GM18502 (cell line): ENCODE measurements around the gene TMX3.

Experiments used
- ATAC-seq: cut with Tn5 transposase; IDR thresholded peaks from one replicate; pipeline ENCODE4 v1.9.1; 2021; ENCODE audit warnings: mild to moderate bottlenecking; ENCODE audit not compliant: unreplicated experiment, poor library complexity

The TMX3 gene

DNA sequence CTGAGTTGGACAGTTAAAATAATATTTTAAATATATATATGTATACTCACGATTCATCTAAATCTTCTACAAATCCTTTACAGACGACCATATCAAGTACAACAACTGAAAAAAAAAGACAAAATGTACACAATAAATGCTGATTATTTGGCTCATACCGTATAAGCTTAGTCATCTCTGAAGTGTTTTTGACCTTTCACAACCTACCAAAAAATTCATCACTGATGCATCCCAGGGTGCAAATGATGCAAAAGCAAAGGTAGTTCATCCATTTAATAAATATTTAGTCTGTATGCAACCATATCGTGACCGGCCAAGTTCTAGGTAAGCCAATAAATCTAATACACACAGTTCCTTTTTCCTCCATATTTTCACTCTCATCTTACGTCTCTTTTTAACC, 1.1 kb downstream of the TMX3 start:
- ATAC-seq, result no peak

DNA sequence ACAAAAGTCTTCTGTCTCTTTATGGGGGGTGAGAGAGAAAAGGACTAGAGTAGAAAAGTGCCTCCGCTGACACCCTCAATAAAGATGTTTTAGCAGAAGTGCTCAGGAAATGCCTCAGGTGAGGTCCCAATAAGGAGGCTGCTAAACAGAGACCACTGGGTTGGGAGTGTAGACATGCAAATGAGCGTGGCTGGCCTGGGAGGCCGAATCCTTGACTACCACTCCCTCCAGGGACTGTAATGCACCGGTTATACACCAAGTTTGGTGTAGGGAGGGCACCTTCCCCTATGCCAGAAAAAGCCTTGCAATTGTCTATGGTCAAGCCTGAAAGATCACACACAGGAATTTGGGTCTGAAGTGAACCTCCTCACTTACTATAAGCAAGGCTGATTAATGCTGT, 1.8 kb downstream of the TMX3 start:
- no peak for ATAC-seq

DNA sequence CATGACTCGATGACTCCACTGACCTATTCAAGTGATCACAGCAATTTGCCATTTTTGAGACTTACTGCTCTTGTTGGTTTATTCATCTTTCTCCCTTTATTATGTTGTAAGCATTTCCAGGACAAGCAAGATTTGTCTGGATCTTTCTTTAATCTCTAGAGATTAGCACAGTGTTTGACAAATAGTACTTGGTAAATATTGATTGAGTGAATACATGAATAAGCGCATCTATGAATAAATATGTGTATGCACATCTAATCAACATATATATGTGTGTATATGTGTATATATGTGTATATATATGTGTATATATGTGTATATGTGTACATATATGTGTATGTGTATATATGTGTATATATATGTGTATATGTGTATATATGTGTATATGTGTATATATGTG, 7.3 kb downstream of the TMX3 start:
- no peak for ATAC-seq

DNA sequence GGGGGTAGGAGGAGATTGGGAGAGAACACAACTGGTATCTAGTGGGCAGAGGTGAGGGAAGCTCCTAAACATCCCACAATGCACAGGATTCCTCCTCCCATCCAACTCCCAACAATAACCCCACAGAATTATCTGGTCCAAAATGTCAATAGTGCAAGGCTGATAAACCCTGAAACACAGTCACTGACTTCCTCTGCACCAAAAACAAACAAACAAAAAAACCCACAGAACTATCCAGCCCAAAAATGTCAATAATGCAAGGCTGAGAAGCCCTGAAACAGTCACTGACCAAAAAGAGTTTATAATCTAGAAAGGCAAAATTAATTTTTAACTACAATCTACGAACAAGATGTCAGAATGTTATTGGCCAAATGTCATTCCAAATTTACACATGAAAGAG, 9.8 kb downstream of the TMX3 start:
- ATAC-seq, result no peak

DNA sequence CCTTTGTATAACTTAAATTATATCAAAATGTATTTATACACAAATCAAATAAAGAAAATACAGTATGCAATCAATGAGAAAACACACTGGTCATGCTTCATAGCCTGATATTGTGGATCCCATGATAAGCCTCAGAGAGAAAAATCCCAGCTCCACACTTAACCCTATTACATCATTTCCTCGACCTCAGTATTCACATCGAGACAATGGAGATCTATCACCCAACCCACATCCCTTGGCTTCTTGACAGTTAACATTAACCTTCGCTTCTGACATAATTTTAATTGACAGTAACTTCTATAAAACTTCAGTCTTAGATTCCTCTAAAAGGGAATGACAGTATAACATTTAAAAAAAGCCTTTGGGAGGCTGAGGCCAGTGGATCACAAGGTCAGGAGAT, 11.6 kb downstream of the TMX3 start:
- ATAC-seq, result no peak

DNA sequence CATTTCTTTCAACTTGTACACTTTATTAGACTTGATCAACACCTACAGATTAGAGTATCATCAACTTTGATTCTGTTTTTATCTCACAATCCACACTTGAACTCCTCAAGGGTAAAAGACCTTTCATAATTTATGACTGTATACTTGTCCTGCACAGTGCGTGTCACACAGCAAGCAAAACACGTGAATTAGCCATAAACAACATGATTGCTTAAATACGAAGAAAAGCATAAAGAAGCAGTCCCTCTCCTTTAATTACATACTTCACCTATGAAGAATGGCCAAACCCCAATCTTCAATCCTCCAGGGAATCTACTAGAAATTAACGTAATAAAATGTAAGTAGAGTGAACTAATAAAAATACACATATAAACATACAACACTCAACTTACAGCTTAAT, 13.6 kb downstream of the TMX3 start:
- ATAC-seq, result no peak

DNA sequence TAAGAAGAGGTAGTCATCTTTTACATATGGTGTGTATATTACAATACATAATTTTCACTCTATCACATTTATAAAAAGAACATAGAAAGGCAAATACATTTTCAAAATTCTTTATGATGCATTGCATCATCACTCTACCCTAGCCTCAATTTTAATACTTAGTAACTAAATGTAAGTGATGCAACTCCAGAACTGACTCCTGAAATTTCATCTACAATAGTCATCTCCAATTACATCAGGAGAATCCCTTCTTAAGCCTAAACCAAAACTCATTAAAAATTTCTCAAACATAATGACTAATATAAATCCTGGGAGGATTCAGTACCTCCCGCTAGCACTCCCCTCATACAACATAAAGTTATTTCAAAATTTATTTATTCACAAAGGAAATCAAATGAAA, 15.9 kb downstream of the TMX3 start:
- no peak for ATAC-seq

DNA sequence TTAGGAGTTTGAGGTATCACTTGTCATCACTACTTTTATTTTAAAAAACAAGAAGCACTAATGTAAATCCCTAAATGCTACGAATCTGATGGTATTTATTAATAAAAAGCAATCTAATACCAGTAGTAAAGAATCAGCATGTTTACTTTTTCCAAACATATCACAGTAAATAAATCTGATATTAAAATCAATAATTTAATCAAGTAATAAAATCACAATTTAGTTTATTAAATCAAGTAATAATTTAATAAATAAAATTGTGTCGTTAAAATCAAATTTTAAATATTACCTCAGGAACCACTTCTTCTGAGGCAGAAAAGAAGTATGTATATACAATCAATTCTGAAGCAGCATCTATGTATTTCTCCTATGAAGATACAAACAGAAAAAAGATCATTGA, 18.0 kb downstream of the TMX3 start:
- no peak for ATAC-seq

DNA sequence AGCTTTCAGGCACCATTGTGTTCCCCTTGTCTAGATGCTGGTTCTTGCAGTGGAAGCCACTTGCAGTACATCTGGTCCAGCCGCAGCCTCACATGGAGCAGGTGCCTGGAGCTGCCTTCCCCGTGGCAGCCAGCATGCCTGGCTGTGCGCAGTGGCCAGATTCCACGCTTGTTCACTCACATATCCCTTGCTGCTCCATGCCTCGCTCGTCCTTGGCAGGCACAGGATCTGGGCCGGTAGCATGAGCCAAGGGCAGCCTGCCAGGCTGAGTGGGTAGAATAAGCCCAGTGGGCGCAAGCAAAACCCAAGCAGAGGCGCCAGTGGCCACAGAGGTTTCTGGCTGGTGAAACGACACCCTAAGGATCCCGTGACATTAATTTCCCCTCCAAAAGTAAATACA, 20.6 kb downstream of the TMX3 start:
- no peak for ATAC-seq

DNA sequence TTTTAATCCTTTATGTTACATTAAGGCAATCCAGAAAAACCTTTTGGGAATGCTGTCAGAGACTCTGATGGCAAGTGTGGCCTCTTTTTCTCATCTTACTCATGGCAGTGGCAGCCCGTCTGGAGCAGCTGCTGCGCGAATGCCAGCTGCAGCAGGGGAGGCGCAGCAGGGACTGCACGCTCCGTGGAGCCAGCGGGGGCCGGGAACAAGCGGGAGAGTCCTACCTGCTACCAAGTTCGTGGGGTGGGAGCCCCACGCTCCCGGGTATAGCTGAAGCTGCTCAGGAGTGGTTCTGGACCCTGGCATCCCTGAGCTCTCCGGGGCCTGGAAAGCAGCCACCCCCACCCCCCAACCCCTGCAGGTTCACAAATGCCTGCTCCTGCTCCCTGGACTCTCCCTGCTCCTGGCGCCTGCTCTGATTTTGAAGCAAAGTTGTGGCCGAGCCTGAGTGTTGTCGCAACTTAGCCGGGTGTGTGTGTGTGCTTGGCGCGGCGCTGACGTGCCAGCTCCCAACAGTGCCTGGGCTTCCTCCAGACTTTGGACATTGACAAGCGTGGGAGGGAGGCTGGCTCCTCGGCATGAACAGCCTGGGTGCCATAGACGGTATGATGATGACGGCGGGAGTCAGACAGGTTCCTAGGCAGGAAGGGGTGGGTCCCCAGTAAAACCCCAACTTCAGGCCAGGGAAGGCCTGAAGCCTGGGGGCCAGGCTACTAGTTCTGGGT, 21.7 kb downstream of the TMX3 start:
- no peak for ATAC-seq

DNA sequence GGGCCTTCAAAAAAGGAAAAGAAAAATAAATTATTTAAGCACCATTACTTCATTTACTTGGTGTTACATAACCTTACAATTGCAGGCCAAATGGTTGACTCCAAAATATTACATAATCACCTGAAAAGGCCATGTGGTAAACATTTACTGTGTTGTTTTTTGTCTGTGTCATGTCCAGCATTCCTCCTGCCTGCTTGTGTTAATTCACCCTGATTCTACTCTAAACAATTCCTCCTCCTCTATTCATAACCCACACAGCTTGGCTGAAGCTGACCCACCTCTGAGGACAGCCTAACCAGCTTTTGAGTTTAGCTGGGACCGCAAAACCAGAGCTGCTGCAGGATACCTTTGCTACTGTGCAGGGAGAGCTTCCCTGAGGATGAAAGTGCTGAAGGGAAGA, 35.4 kb downstream of the TMX3 start:
- no peak for ATAC-seq

DNA sequence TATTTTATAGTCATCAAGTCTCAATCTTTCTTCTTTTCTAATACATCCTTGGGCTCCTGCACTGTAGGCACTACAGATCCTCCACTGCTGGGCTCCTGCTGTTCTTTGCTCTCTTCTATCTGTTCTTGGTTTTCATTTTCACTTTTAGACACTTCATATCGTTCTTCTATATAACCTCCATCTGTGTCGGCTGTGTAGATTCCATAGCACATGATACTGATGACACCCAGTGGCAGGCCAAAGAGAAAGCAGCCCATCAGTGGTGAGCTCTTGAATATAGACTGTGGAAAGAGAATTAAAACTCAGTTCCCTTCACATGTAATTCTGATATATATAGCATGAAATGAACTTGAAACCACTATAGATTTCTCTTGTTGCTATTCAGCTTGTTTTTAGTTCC, 38.0 kb downstream of the TMX3 start:
- peak; percentile 89 for ATAC-seq

DNA sequence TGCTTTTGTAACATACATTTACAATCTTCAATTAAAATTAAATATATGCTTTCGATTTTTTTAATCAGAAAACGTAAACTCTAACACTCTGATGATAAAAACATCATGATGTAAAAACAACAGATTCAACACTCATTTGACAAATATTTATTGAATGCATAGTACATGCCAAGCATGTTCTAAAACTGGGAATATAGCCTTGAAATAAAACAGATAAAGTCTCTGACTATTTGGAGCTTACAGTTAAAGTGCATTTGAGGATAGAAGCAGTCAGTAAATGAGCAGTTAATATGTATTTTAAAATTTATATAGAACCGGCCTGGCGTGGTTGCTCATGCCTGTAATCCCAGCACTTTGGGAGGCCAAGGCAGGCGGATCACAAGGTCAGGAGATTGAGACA, 47.8 kb downstream of the TMX3 start:
- no peak for ATAC-seq

DNA sequence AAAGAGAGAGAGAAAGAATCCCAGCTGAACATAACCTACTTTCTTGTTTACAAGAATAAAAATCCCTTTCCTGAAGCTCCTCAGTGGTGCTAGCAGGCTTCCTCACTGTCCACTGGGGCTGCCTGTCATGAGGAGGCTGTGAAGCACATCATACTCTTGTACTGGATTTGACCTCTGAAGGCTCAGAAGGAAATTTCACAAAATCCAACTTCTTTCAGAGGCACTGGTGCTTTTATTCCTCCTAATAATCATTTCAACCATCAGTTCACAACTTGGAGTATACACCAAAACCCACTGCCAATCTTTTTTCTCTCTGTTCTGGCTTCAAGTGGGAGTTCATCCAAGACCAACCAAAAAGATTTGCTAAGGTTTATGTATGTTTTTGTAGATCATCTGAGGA, 48.5 kb downstream of the TMX3 start:
- no peak for ATAC-seq

DNA sequence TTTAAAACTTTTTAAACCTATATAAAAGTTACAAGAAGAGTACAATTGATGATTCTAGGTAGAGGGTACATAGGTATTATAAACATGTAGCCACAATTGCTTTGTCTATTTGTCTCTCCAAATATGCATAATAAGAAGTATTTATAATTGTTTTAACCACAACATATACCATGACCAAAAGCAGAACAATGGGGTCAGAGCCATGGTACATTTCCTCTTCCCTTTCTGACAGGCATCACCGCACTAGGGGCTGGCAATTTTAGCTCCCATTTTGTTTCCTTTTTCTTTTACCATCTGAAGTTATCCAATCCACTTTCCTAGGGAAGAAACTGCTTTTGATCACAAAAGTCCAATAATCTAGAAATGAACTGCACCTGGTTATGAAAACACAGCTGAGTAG, 49.3 kb downstream of the TMX3 start:
- ATAC-seq, result peak; percentile 51

DNA sequence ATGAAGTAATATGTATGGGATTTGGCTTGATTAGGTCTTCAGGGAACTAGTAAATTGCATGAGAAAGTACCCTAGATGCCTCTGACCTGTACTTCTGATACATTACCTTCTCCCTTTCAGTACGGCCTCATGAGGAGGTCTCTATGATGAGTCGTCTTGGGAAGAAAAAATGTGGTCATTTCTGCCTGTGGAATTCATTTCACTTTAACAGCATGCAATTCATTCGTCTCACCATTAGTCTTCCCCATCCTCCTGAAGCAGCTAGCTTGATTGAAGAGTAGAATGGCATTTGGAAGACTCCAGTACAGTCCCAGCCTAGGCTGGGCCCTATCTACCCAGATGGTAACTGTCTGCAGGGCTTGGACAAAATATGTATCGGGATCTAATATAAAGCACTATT, 52.2 kb downstream of the TMX3 start:
- ATAC-seq, result no peak

DNA sequence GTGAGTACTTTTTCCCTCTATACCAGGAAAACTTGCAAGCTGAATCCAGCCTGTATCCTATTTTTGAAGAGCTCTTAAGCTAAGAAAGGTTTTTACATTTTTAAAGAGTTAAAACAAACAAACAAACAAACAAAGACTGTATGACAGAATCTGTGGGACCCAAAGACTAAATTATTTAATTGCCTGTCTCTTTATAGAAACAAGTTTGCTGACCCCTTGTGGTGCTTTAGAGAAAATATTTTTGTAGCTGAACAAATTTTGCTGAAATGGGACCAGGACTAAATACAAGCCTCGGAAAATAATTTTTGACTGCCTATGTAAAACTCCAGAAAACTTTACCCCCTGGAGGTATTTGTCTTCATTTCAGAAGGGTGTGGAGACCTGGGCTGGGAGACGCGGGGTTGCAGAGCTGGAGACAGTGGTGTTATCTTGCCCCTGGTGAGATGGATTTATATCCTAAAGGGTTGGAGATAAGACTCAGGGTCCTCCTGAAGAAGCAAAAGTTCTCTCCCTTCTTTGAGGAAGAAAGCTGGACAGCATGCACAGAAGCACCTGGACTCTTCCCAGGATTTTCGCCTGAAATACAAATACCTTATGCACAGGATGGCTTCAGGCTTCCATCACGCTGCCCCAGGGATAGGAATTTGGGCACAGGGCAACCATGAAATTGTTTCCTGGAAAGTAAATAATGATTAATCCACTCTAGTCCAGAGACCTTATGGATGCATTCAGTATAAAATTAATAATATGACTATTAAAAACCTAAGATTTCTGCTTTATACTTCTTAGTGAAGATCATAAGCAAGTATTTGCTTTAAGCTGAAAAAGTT, 54.3 kb downstream of the TMX3 start:
- no peak for ATAC-seq

DNA sequence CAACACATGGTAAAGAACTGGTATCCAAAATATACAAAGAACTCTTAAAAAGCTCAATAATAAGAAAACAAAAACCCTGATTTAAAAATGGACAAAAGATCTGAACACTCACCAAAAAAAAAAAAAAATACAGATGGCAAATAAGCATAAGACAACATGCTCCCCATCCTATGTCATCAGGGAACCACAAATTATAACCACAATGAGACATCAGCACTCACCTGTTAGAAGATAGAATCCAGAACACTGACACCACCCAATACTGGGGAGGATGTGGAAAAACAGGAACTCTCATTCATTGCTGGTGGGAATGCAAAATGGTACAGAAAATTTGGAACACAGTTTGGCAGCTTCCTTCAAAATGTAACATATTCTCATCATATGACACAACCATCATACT, 66.7 kb downstream of the TMX3 start:
- no peak for ATAC-seq

DNA sequence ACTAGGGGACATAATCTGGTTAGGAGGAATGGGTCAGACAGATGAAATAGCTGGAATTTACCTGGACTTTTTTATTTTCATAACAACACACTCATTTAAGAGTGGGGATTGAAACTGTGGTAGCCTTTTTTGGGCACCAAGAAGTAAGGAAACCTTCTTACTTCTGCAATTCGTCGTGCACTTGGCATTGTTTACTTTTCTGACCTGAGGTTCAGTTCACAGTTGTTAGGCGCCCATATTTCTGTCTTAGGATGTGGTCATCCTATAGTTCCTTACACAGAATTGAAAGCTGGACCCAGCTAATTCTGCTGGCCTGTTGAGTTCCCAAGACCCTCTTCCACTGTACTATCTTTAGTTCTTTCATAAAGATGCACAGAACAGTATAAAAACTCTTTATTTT, 72.9 kb downstream of the TMX3 start:
- ATAC-seq, result no peak

DNA sequence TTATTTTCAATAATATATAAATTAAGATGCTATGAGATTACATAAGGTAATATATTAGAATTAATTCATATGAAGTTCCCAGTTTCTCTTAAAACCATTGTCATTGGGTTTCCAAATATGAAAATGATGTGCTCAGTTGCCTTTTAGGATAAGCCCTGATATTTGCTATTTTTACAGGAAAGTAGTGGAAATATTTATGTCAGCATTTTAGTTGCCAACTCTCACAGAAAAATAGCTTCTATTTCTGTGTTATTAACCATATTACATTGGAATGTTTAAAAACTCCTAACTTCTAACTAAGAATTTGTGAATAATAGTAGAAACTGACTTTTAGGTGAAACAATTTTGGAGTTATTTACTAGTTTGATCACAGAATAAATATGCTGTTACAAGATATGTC, 74.0 kb downstream of the TMX3 start:
- ATAC-seq, result no peak

DNA sequence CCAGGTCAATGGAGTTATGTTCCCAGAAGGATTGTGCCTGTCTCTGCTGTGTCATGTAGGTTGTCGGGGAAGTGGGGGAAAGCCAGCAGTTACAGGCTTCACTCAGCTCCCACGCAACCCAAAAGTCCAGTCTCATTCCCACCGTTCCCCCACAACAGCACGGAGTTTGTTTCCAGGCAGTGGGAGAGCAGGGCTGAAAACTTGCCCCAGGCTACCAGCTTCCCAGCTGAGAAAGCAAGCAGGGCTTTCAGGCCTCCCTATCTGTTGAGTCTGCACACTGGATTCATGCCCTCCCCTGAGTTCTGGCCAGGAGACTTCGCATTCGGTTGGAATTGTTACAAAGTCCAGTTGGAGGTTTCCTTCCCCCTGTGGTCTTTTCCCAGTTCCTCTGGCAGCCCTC, 76.3 kb downstream of the TMX3 start:
- ATAC-seq, result no peak

DNA sequence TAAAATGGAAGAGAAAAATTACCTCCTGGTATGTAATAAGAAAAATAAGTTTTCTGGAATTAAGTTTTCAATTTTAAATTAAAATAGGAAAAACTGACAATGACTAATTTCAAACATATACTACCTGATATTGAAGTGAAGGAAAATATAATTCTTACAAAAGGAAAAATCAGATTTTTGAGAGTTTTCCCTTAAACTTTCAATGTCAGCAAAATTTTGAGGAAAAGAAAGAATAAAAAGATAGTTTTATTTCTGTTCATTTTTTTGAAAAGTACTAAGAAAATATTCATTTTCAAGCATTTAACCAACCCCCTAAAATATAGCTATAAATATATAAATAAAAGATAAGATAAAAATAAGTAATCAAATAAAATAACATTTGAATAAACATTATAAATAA, 87.1 kb downstream of the TMX3 start:
- ATAC-seq, result no peak
